Measurements from ENCODE around the gene CD53.

DNA sequence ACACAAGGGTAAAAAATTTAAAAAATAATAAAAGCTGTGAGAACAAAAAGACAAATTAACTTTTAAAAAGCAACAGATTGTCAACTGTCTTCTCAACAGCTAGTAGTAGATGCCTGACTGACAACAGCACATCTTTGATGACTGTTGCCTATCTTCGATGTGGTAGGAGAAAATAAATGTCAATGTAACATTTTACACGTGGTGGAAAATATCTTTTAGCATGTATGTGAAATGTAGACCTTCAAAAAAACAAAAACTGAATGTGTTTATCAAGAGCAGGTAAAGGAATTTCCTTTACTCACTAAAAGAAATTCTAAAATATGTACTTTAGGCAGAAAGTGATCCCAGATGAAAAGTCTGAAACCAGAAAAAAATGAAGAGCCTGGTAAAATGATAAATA, 42.9 kb downstream of the CD53 start:
- no peak for TF ChIP-seq POLR2AphosphoS5 (IDR thresholded peaks at IDR 0.05; ENCODE audit: low read depth)
- TF ChIP-seq, protein P1, sequence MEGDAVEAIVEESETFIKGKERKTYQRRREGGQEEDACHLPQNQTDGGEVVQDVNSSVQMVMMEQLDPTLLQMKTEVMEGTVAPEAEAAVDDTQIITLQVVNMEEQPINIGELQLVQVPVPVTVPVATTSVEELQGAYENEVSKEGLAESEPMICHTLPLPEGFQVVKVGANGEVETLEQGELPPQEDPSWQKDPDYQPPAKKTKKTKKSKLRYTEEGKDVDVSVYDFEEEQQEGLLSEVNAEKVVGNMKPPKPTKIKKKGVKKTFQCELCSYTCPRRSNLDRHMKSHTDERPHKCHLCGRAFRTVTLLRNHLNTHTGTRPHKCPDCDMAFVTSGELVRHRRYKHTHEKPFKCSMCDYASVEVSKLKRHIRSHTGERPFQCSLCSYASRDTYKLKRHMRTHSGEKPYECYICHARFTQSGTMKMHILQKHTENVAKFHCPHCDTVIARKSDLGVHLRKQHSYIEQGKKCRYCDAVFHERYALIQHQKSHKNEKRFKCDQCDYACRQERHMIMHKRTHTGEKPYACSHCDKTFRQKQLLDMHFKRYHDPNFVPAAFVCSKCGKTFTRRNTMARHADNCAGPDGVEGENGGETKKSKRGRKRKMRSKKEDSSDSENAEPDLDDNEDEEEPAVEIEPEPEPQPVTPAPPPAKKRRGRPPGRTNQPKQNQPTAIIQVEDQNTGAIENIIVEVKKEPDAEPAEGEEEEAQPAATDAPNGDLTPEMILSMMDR (IDR thresholded peaks at IDR 0.05; ENCODE audit: insufficient read depth, low read length): no peak
- TF ChIP-seq, protein P2, sequence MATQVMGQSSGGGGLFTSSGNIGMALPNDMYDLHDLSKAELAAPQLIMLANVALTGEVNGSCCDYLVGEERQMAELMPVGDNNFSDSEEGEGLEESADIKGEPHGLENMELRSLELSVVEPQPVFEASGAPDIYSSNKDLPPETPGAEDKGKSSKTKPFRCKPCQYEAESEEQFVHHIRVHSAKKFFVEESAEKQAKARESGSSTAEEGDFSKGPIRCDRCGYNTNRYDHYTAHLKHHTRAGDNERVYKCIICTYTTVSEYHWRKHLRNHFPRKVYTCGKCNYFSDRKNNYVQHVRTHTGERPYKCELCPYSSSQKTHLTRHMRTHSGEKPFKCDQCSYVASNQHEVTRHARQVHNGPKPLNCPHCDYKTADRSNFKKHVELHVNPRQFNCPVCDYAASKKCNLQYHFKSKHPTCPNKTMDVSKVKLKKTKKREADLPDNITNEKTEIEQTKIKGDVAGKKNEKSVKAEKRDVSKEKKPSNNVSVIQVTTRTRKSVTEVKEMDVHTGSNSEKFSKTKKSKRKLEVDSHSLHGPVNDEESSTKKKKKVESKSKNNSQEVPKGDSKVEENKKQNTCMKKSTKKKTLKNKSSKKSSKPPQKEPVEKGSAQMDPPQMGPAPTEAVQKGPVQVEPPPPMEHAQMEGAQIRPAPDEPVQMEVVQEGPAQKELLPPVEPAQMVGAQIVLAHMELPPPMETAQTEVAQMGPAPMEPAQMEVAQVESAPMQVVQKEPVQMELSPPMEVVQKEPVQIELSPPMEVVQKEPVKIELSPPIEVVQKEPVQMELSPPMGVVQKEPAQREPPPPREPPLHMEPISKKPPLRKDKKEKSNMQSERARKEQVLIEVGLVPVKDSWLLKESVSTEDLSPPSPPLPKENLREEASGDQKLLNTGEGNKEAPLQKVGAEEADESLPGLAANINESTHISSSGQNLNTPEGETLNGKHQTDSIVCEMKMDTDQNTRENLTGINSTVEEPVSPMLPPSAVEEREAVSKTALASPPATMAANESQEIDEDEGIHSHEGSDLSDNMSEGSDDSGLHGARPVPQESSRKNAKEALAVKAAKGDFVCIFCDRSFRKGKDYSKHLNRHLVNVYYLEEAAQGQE (IDR thresholded peaks at IDR 0.05; ENCODE audit: insufficient replicate concordance, low read depth): no peak
